OCI-M2 (cell line): ENCODE data around the gene CKAP5.
"Not testable (repeated sequence)": the region's sequence is repeated elsewhere in the genome, so short reads cannot be mapped to it uniquely, and the experiment has no call there.

ENCODE experiments used
- DNase-seq: peaks from one replicate; lab custom pipeline; 2025; ENCODE audit not compliant: unreplicated experiment; lab: John Stamatoyannopoulos, UW

CKAP5 gene

DNA sequence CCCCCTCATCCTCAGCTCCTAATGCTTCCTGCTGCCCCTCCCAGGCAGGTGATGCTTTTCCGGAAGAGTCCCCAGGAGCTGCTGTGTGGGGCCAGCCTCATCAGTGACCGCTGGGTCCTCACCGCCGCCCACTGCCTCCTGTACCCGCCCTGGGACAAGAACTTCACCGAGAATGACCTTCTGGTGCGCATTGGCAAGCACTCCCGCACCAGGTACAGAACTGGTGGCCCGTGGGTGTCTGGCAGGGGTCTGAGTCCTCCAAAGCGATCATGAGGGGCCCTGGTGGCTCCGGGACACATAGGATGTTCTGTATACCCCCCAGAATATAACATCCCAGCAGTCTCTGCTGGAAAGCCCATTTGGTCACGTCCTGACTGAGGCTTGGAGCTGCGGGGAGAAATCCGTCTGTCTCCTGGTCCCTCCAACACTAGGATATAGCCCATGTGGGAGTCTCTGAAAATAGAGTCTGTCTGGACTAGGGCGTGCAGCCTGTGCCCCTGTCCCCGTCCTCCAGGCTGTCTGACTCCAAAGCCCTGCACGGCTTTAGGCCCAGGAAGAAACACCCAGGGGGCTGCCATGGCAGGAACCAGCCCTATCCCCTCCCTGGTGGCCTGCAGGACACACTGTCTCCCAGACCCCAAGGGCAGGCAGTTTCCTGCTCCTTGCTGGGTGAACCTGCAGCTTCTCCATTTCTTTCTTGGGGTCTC lies 118.0 kb downstream of the CKAP5 start:
- DNase-seq: no peak

DNA sequence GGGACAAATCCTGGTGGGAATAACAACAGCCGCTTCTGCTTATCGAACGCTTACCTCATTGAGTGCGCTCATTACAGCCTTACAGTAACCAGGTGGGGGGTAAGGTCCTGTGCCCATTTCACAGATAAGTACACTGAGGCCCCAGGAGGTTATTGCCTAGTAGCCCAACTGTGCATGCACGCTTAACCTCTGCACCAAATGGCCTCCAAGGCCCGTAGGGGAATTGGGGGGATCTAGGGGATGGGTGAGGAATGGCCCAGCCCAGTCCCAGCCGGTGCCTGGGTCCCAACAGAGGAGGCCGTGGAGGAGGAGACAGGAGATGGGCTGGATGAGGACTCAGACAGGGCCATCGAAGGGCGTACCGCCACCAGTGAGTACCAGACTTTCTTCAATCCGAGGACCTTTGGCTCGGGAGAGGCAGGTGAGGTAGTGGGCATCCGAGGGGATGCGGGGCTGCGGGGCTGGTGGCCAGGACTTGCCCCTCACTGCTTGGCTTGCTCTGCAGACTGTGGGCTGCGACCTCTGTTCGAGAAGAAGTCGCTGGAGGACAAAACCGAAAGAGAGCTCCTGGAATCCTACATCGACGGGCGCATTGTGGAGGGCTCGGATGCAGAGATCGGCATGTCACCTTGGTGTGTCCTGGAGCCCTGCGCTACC lies 119.7 kb downstream of the CKAP5 start:
- DNase-seq: no peak

DNA sequence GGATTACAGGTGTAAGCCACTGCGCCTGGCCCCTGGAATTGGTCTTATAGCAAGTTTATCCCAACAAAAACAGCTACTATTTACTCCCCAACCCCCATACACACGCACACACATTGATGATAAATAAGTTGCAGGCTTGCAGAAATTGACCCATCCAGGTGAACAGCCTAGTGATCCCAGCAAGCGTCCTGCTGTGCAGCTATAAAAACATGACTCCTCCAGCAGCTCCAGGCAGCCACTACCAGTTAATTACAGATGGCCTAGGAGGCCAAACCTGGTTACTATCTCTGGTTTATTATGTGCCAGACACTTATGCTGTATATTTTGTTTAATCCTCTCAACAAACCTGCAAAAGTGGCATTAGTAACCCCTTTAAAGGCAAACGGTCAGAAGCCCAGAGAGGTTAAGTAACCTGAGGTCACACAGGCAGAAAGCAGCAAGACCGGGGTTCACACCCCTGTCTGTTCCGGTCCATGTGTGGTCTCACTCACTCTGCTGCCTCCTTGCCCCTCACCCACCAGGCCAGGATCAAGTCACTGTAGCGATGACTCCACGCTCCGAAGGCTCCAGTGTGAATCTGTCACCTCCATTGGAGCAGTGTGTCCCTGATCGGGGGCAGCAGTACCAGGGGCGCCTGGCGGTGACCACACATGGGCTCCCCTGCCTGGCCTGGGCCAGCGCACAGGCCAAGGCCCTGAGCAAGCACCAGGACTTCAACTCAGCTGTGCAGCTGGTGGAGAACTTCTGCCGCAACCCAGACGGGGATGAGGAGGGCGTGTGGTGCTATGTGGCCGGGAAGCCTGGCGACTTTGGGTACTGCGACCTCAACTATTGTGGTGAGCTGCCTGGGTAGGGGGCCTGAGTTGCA lies 120.5 kb downstream of the CKAP5 start:
- DNase-seq: no peak

DNA sequence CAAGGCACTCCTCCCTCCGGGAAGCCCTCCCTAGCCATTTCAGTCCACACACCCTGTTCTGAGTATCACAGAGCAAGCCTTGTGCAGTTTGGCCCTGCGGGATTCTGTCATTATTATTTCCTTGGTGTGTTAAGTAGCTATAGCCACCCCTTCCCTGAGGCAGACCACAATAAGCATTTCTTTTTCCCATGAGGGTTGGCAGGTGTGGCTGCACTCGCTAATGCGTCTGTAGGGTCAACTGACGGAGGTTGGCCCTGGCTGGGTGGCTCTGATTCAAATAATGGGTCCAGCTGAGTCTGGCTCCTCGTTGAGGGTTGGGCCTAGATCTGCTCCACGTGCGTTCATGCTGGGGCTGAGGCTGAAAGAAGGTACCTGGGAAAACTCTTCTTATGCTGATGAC lies 122.0 kb downstream of the CKAP5 start:
- no peak for DNase-seq

DNA sequence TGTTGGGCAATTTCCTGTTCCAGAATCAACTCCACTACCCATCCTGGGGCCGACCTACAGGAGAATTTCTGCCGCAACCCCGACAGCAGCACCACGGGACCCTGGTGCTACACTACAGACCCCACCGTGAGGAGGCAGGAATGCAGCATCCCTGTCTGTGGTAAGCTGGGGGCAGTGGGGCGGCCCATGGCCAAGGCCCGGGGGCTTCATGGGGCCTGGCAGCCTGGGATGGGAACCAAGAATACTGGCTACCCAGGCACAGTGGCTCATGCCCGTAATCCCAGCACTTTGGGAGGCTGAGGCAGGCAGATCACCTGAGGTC lies 122.8 kb downstream of the CKAP5 start:
- no peak for DNase-seq

DNA sequence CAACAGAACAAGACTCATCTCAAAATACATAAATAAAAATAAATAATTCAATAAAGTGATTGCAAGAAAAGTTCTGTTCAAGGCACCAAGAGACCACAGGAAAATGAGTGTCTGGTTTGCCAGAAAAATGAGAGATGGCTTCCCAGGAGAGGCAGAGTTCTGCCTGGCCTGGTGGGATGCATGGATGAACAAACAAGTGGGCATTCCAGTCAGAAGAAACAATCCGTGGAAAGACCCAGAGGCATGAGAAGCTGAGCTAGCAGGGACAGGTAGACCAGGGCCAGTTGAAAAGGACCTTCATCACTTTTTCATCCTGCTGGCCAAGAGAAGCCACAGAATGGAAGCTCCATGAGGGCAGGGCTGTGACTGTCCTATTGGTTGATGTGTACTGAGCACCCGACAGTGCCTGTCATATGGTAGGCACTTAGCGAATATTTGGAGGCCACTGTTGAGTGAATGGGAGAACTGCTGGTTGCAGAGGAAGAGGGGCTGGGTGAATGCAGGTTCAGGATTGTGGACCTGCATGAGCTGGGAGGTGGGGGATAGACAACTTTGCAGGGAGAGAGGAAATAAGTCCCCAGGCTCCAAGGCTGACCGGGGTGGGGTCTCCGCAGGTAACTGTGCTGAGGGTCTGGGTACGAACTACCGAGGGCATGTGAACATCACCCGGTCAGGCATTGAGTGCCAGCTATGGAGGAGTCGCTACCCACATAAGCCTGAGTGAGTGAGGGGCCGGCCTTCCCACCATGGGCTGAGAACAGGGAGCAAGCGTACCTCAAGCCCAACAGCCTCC lies 123.3 kb downstream of the CKAP5 start:
- no peak for DNase-seq

DNA sequence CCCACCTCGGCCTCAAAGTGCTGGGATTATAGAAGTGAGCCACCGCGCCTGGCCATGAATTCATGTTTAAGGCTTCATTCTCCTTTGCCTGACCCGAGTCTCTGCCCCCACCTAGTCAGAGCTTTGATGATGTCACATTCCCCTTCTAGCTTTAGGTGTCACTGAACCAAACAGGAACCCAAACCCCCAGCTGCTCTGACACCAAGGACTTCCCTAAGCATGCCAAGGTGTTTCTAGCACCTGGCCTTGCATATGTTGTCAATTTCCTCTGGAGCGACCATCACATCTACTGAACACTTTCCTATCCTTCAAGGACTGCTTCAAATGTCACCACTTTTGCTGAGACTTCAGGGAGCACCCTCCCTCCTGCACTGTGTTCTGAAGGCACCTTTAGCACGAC lies 124.8 kb downstream of the CKAP5 start:
- no peak for DNase-seq

DNA sequence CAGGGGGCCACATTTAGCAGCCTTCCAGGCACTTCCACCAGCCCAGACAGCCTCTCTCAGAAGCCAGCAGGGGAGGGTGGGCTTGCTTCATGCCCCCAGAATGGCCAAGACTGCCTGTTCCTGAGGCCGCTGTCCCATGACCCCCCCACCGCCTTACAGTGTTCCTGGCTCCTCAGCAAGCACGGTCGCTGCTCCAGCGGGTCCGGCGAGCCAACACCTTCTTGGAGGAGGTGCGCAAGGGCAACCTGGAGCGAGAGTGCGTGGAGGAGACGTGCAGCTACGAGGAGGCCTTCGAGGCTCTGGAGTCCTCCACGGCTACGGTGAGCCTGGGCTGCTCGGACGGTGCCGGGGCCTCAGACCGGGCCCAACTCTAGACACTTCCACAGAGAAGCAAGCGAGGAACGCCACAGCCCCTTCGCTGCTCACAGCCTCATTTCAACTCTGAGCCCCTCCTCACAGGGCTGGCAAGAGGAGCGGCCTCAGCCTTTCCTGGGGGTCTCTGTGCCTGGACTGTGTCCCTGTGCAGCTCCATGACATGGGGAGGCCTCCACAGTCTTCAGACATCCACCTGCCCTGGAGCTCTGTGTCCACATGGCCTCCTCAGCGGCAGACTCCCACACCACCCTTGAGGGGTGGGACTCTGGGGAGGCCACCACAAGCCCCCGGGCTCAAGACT lies 126.4 kb downstream of the CKAP5 start:
- no peak for DNase-seq

DNA sequence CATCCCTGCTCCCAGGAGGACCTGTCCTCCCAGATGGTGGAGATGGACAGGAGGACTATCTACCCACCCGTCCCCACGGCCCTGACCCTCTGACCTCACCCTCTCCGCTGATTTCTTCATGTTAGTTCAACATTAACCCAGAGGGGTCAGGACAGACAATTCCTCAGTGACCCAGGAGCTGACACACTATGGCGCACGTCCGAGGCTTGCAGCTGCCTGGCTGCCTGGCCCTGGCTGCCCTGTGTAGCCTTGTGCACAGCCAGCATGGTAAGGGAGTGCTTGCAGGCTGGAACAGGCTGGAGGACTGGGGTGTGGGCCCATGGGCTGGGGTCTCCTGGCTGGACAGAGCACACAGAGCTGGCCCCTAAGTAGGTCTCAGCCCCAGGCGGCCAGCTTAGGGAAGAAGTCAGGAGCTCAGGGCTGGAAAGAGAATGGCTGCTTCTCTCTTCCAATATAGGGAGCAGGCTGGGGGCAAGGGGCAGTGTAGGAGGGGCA lies 127.0 kb downstream of the CKAP5 start, which contains the start of gene F2:
Gene F2, plus strand, starts transcription at position 166 of the 495 bp plus-strand sequence. Its CDS starts 23 bp downstream, at position 189.
- DNase-seq: no peak

DNA sequence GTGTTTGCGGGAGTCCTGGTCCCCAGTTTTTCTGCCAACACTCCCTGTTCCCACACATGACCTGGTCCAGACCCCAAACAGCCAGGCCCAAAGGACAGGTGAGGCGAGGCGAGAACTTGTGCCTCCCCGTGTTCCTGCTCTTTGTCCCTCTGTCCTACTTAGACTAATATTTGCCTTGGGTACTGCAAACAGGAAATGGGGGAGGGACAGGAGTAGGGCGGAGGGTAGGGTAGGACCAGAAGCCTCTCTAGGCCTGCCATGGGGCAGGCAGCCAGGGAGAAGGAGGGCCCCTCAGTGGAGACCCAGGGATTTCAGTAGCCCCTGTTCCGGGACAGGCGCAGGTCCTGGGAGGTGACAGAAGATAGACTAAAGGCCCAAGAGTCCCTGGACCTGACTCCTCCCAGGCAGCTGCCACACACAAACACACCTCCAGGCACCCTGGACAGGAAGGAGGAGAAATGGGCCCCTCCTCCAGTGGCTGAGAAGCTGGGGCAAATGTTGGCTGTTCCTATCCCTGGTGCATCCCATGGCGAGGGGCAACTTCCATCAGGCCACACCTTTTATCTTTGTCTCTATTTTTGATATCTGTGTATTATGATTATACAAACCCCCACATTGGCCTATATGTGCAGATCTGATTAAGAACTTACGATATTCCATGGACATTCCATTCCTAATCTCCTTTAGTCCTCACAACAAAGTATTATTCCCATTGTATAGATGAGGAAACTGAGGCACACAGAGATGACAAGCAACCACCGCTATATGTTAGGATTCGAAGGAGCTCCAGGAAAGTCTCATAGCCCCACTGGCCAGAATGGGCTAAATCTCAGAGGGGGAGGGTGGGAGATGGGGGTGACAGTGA lies 127.7 kb downstream of the CKAP5 start:
- no peak for DNase-seq

DNA sequence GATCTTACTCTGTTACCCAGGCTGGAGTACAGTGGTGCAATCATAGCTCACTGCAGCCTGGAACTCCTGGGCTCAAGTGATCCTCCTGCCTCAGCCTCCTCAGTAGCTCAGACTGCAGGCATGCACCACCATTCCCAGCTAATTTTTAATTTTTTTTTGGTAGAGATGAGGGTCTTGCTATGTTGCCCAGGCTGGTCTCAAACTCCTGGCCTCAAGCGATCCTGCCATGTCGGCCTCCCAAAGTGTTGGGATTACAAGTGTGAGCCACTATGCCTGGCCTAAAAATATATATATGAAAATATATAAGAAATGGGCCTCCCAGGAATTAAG lies 128.3 kb downstream of the CKAP5 start:
- not testable (repeated sequence) for DNase-seq

DNA sequence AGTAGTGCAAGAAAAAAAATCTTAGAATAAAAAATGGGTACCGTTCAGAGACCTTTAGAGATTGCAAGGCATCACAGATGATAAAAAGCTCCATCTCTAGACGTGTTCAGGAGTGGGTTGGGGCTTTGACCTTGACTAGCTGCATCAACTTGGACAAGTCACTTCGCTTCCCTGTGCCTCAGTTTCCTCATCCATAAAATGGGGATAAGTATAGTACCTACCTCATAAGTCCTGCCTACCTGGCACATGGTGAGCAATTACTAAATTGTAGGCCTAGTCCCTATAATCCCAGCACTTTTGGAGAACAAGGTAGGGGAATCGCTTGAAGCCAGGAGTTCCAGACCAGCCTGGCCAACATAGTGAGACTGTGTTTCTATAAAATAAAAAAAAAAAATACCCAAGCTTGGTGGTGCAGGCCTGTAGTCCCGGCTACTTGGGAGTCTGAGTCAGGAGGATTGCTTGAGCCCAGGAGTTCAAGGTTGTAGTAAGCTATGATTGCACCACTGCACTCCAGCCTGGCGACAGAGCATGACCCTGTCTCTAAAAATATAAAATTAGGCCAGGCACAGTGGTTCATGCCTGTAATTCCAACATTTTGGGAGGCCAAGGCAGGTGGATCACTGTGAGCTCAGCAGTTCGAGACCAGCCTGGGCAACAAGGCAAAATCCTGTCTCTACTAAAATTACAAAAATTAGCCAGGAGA lies 133.1 kb downstream of the CKAP5 start:
- no peak for DNase-seq

DNA sequence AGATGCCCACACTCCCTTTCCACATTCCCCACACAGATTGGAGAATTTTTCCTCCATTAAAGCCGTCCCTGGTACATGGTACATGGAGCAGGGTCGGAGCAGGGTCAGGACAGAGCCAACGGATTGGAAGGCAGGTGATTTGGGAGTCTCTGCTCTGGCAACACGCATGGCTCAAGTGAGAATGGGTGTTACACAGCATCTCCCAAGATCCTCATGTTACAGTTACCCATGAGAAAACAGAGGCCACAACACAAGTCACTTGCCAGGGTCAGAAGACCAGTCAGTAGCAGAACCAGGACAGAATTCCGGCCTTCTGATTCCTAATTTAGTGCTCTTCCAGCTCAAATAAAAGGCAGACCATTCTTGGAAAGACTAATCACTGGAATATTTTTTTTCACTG lies 134.8 kb downstream of the CKAP5 start:
- no peak for DNase-seq

DNA sequence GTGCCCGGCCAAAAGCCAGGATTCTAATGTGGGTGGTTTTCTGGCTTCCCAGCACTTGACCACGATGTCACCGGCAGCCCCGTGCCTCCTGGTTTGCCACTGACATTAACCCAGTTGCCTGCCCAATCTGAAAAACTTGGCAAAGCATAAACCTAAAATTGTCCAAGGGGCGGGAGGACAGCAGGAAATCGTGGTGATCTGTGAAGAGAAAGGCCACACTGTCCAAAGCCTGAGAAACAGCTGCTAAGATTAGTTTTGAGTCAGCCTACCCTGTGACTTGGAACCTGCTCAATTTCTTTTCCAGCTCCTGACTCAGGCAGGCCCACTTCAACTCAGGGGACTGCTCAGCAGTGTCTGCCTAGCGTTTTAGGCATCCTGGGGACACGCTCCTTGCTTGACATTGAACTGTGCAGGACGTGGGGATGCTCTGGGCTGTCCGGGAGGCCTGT lies 135.2 kb downstream of the CKAP5 start:
- no peak for DNase-seq

DNA sequence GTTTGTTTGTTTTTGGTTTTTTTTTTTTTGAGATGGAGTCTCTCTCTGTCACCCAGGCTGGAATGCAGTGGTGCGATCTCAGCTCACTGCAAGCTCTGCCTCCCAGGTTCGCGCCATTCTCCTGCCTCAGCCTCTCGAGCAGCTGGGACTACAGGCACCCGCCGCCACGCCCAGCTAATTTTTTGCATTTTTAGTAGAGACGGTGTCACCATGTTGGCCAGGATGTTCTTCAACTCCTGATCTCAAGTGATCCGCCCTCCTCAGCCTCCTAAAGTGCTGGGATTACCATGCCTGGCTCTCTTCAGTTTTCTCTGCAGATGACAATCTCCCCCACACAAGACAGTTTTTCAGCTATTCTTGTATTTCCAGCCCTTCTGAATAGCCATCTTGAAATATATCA lies 136.7 kb downstream of the CKAP5 start:
- DNase-seq: not testable (repeated sequence)

DNA sequence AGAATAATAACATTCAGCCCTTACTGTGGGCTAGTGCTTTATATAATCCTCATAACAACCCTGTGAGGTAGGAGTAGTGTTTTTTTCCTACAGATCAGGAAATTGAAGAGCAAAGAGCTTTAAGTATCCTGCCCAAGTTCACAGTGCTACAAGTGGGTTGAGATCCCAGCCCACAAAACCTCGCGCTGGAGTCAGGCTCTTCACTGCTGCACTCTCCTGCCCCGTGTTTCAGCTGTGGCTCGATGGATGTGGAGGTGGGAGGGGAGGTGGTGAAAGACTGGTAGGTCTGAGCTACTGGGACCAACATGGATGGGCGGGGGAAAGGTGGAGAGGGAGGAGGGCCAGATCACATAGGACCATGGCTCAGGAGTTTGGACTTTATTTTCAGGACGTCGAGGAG lies 139.2 kb downstream of the CKAP5 start:
- no peak for DNase-seq

DNA sequence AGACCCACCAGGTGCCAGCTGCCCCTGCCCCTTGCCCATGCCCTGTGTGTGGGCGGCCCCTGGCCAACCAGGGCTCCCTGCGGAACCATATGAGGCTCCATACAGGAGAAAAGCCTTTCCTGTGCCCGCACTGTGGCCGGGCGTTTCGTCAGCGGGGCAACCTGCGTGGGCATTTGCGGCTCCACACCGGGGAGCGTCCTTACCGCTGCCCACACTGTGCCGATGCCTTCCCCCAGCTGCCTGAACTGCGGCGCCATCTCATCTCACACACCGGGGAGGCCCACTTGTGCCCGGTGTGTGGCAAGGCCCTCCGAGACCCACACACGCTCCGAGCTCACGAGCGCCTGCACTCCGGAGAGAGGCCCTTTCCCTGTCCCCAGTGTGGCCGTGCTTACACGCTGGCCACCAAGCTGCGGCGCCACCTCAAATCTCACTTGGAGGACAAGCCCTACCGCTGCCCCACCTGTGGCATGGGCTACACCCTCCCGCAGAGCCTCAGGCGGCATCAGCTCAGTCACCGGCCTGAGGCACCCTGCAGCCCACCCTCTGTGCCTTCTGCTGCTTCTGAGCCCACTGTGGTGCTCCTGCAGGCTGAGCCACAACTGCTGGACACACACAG lies 140.9 kb downstream of the CKAP5 start:
- DNase-seq: no peak

DNA sequence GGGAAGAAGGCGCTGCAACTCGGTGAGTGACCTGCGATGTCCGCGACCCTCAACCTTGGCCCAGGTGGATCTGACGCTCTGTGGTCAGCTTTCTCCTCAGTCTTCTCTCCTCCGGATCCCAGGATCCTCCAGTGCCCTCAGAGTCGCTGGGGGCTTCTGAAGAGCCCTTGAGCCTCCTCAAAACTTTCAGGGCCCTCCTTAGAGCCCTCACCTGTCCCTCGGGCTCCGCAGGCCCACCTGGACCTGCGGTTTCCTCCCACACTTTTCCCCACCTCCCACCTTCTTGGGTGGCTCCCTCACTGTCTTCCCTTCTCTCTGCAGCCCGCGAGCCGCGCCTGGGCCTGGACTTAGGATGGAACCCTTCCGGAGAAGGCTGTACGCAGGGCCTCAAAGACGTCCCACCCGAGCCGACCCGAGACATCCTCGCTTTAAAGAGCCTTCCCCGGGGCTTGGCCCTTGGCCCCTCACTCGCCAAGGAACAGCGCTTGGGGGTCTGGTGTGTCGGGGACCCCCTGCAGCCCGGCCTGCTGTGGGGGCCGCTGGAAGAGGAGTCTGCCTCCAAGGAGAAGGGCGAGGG lies 144.9 kb downstream of the CKAP5 start:
- no peak for DNase-seq
